Tibial nerve (tissue), 4 donors: Measurements from ENCODE around the gene SUGP2.

Source experiments
- CTCF ChIP-seq, 5 experiments: fragments of 200-600 bp in 3 of 5; fragments of 450-650 bp in 2 of 5; sonication (generic) in 3 of 5; IDR thresholded peaks; one replicate each; pipeline ENCODE4 v1.5.1; 2016 to 2019; ENCODE audit warnings: antibody characterized with exemption in 5 of 5, mild to moderate bottlenecking in 3 of 5, moderate library complexity in 2 of 5
- EP300 ChIP-seq, 2 donors: sonication (generic); formaldehyde crosslinking; IDR thresholded peaks; one replicate each; pipeline ENCODE4 v1.6.1; 2017; ENCODE audit warnings: antibody characterized with exemption in 2 of 2, mild to moderate bottlenecking in 1 of 2
- POLR2A ChIP-seq, 2 donors: fragments of 450-650 bp; IDR thresholded peaks; one replicate each; pipeline ENCODE4 v1.6.1; 2017; ENCODE audit warnings: antibody characterized with exemption in 2 of 2, mild to moderate bottlenecking in 2 of 2, moderate library complexity in 2 of 2

GRCh38 chr19:18999896-19000620, 33.3 kb downstream of the SUGP2 start:
- TF ChIP-seq CTCF (IDR thresholded peaks at IDR 0.05) (no peak), POLR2A (IDR thresholded peaks at IDR 0.05) (no peak), EP300 (IDR thresholded peaks at IDR 0.05) (no peak)
